ENCODE data around the gene PITX2.

Gene PITX2

GRCh38 chr4:110622841-110623717, at the start of gene PITX2:
TSS of gene PITX2 (minus strand) at chr4:110623077. CDS start at chr4:110622460, 617 bp downstream.
- DNase-seq, result peak; percentile 97

- DNase-seq, result no peak
These were observed 48.8 kb upstream of the PITX2 start for GRCh38 chr4:110671679-110672078.

GRCh38 chr4:110669663-110670062, 46.8 kb upstream of the PITX2 start:
- no peak for DNase-seq

- no peak for DNase-seq
These were observed 45.8 kb upstream of the PITX2 start for GRCh38 chr4:110668463-110669235.

- no peak for DNase-seq
These were observed 44.8 kb upstream of the PITX2 start for GRCh38 chr4:110667670-110668069.

GRCh38 chr4:110666030-110666429, 43.2 kb upstream of the PITX2 start:
- no peak for DNase-seq

GRCh38 chr4:110663738-110664444, 41.0 kb upstream of the PITX2 start:
- no peak for DNase-seq

- DNase-seq, result no peak
These were observed 40.3 kb upstream of the PITX2 start for GRCh38 chr4:110663206-110663605.

- no peak for DNase-seq
These were observed 37.9 kb upstream of the PITX2 start for GRCh38 chr4:110660755-110661154.

- no peak for DNase-seq
These were observed 31.4 kb upstream of the PITX2 start for GRCh38 chr4:110654254-110654635.

GRCh38 chr4:110653321-110654253, 30.7 kb upstream of the PITX2 start:
- DNase-seq, result no peak

- no peak for DNase-seq
These were observed 21.1 kb upstream of the PITX2 start for GRCh38 chr4:110644008-110644407.

- DNase-seq, result no peak
These were observed 20.2 kb upstream of the PITX2 start for GRCh38 chr4:110643096-110643495.

GRCh38 chr4:110641218-110641617, 18.3 kb upstream of the PITX2 start:
- no peak for DNase-seq

GRCh38 chr4:110640576-110640975, 17.7 kb upstream of the PITX2 start:
- no peak for DNase-seq

- DNase-seq, result no peak
These were observed 16.6 kb upstream of the PITX2 start for GRCh38 chr4:110639207-110640090.

GRCh38 chr4:110638089-110638746, 15.3 kb upstream of the PITX2 start:
- no peak for DNase-seq

- no peak for DNase-seq
These were observed 14.7 kb upstream of the PITX2 start for GRCh38 chr4:110637408-110638088.

- peak; percentile 63 for DNase-seq
These were observed 14.0 kb upstream of the PITX2 start for GRCh38 chr4:110636680-110637407.

All from T1000 (cell line).